ENCODE results near the gene NPIPB8. TPM values are rescaled to one million over a fixed set of nuclear protein-coding genes. Genes with fewer than 3 reads are reported as not detected.
"Not testable (repeated sequence)": the region's sequence is repeated elsewhere in the genome, so short reads cannot be mapped to it uniquely, and the experiment has no call there.

Gene NPIPB8
- total RNA-seq, 1 donor from 2014 or later = not detected

GRCh38 chr16:28617874-28618273 lies 20.0 kb upstream of the NPIPB8 start:
- no peak overlapping the region for H2AFZ ChIP-seq (replicated peaks)
- DNase-seq (ENCODE audit: low spot score) = no peak
- no peak overlapping the region for H3K4me3 ChIP-seq
- H3K4me2 ChIP-seq = no peak overlapping the region
- no peak overlapping the region for H3K9ac ChIP-seq
- Mint-ChIP-seq H3K9me3 (no peaks in the 10 kb centered on the region), H3K36me3 (no peaks in the 10 kb centered on the region), H3K27me3 (ENCODE audit: insufficient read depth, low read depth) (peaks cover 5% of the 10 kb centered on the region), H3K27ac (no peak overlapping the region), H3K4me3 (no peak overlapping the region), H3K4me1 (peaks cover 20% of the 10 kb centered on the region)
- no peaks in the 10 kb centered on the region for H3K36me3 ChIP-seq
- TF ChIP-seq, protein P1, sequence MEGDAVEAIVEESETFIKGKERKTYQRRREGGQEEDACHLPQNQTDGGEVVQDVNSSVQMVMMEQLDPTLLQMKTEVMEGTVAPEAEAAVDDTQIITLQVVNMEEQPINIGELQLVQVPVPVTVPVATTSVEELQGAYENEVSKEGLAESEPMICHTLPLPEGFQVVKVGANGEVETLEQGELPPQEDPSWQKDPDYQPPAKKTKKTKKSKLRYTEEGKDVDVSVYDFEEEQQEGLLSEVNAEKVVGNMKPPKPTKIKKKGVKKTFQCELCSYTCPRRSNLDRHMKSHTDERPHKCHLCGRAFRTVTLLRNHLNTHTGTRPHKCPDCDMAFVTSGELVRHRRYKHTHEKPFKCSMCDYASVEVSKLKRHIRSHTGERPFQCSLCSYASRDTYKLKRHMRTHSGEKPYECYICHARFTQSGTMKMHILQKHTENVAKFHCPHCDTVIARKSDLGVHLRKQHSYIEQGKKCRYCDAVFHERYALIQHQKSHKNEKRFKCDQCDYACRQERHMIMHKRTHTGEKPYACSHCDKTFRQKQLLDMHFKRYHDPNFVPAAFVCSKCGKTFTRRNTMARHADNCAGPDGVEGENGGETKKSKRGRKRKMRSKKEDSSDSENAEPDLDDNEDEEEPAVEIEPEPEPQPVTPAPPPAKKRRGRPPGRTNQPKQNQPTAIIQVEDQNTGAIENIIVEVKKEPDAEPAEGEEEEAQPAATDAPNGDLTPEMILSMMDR (IDR thresholded peaks at IDR 0.05) = no peak
- no peaks in the 10 kb centered on the region for H3K27me3 ChIP-seq
- peaks cover 4% of the 10 kb centered on the region for H3F3A ChIP-seq (ENCODE audit: low read depth)
- no peaks in the 10 kb centered on the region for H4K20me1 ChIP-seq (ENCODE audit: low read depth)
- H3K79me2 ChIP-seq (ENCODE audit: low read depth) = no peaks in the 10 kb centered on the region
- no peaks in the 10 kb centered on the region for H3K9me3 ChIP-seq (ENCODE audit: low read depth)
- no peak overlapping the region for H3K27ac ChIP-seq
- H3K4me1 ChIP-seq = peaks cover 4% of the 10 kb centered on the region

GRCh38 chr16:28620316-28620715 lies 17.5 kb upstream of the NPIPB8 start:
- not testable (repeated sequence) for H3K36me3 Mint-ChIP-seq; DNase-seq (ENCODE audit: low spot score); H3K4me1 ChIP-seq; H3K27me3 Mint-ChIP-seq (ENCODE audit: insufficient read depth, low read depth); H3K27ac ChIP-seq; H3K4me2 ChIP-seq; H3K9ac ChIP-seq; H3F3A ChIP-seq (ENCODE audit: low read depth); H3K9me3 Mint-ChIP-seq; H3K36me3 ChIP-seq; H3K27ac Mint-ChIP-seq; H3K27me3 ChIP-seq; H3K4me3 ChIP-seq; H3K4me3 Mint-ChIP-seq; H4K20me1 ChIP-seq (ENCODE audit: low read depth); H2AFZ ChIP-seq (replicated peaks); H3K9me3 ChIP-seq (ENCODE audit: low read depth); H3K79me2 ChIP-seq (ENCODE audit: low read depth)
- peaks cover 22% of the 10 kb centered on the region for H3K4me1 Mint-ChIP-seq

GRCh38 chr16:28621481-28622155 lies 16.2 kb upstream of the NPIPB8 start:
- H3K4me1 Mint-ChIP-seq = peaks cover 22% of the 10 kb centered on the region
- no peaks in the 10 kb centered on the region for H3K9me3 Mint-ChIP-seq
- peak overlapping the region; percentile 59 for H3K4me3 Mint-ChIP-seq

DNA sequence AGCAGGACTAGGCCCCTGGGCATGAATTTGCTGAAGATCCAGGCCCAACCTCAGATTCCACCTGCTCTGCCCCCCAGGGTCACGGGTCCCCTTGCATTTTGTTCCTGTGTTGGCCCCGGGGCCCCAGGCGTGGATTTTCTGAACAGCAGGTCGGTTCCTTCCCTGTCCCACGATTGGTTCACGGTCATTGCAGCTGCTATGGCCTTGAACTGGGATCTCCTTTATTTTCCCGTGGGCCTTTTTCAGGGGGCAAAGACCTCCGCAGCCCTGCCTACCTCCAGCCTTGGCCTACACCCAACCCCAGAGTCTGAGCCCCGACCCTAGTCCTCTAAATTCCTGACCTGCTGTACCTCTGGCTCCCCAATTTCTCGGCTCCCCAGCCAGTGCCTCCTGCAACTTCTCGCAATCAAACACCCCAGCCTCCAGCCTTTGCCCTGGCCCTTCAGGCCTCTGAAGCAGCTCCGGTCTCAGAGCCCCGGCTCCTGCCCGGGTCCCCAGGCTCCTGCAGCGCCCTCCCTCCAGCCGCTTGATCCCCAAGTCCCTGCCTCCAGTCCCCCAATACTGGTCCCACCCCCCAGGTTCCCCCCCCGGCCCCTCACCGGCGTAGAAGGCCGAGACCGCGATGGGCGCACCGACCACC lies 15.2 kb upstream of the NPIPB8 start:
- H3K9me3 ChIP-seq (ENCODE audit: low read depth); H3K9me3 Mint-ChIP-seq; H4K20me1 ChIP-seq (ENCODE audit: low read depth); DNase-seq (ENCODE audit: low spot score); H3K79me2 ChIP-seq (ENCODE audit: low read depth); H3K27ac ChIP-seq; H3K4me2 ChIP-seq; H3K36me3 ChIP-seq; H3K4me1 ChIP-seq; H3K27ac Mint-ChIP-seq; H3K27me3 ChIP-seq; H3K36me3 Mint-ChIP-seq; H3K4me3 Mint-ChIP-seq; H3K4me3 ChIP-seq; H2AFZ ChIP-seq (replicated peaks); H3K9ac ChIP-seq; H3K27me3 Mint-ChIP-seq (ENCODE audit: insufficient read depth, low read depth); H3F3A ChIP-seq (ENCODE audit: low read depth): not testable (repeated sequence)
- H3K4me1 Mint-ChIP-seq = peaks cover 18% of the 10 kb centered on the region

More at GRCh38 chr16:28621481-28622155, 16.2 kb upstream of the NPIPB8 start:
- Mint-ChIP-seq H3K27ac (peak overlapping the region; percentile 53), H3K27me3 (ENCODE audit: insufficient read depth, low read depth) (peaks cover 4% of the 10 kb centered on the region), H3K36me3 (no peaks in the 10 kb centered on the region)
- H3K4me2 ChIP-seq = peak overlapping the region; percentile 45
- no peak overlapping the region for H3K4me3 ChIP-seq
- H3K4me1 ChIP-seq = peaks cover 4% of the 10 kb centered on the region
- H4K20me1 ChIP-seq (ENCODE audit: low read depth) = no peaks in the 10 kb centered on the region
- no peak overlapping the region for H3K27ac ChIP-seq
- no peaks in the 10 kb centered on the region for H3K36me3 ChIP-seq
- no peak overlapping the region for H3K9ac ChIP-seq
- peak; percentile 28 for DNase-seq (ENCODE audit: low spot score)
- H3K79me2 ChIP-seq (ENCODE audit: low read depth) = no peaks in the 10 kb centered on the region
- peaks cover 4% of the 10 kb centered on the region for H3F3A ChIP-seq (ENCODE audit: low read depth)
- no peaks in the 10 kb centered on the region for H3K27me3 ChIP-seq
- H3K9me3 ChIP-seq (ENCODE audit: low read depth) = no peaks in the 10 kb centered on the region
- TF ChIP-seq EZH2 (IDR thresholded peaks at IDR 0.05) (no peak), EZH2phosphoT487 (IDR thresholded peaks at IDR 0.05) (no peak)
- TF ChIP-seq, protein P1 (IDR thresholded peaks at IDR 0.05) = no peak
- peak overlapping the region; percentile 68 for H2AFZ ChIP-seq (replicated peaks)

All from neural progenitor cell (in vitro differentiated cells).